ENCODE data around the gene ZYG11B.
"Not testable (repeated sequence)": the region's sequence is repeated elsewhere in the genome, so short reads cannot be mapped to it uniquely, and the experiment has no call there.

The ZYG11B gene

GRCh38 chr1:52726265-52727113 lies at the start of gene ZYG11B:
ZYG11B (plus strand) TSS chr1:52726453; CDS start chr1:52726654, 201 bp downstream.
- peaks cover 3% of the 10 kb centered on the region for H3K4me1 ChIP-seq (ENCODE audit: control insufficient read depth, insufficient read depth, low read length)
- no peaks in the 10 kb centered on the region for H3K27me3 ChIP-seq (ENCODE audit: control insufficient read depth, insufficient read depth, low read length)
- peak within 1 kb of the TSS; percentile 66 for H3K4me3 ChIP-seq (ENCODE audit: low read depth, low read length)
- no peak within 1 kb of the TSS for H3K9ac ChIP-seq (ENCODE audit: low read depth, low read length)
- no peaks in the 10 kb centered on the region for H3K36me3 ChIP-seq (ENCODE audit: control insufficient read depth, insufficient read depth, low read length)
- no peaks in the 10 kb centered on the region for H3K9me3 ChIP-seq (ENCODE audit: control insufficient read depth, insufficient read depth, low read length)

- peaks cover 5% of the 10 kb centered on the region for H3K4me1 ChIP-seq (ENCODE audit: control insufficient read depth, insufficient read depth, low read length)
- H3K36me3 ChIP-seq (ENCODE audit: control insufficient read depth, insufficient read depth, low read length) = no peaks in the 10 kb centered on the region
- no peaks in the 10 kb centered on the region for H3K9me3 ChIP-seq (ENCODE audit: control insufficient read depth, insufficient read depth, low read length)
- no peaks in the 10 kb centered on the region for H3K27me3 ChIP-seq (ENCODE audit: control insufficient read depth, insufficient read depth, low read length)
- no peak overlapping the region for H3K4me3 ChIP-seq (ENCODE audit: low read depth, low read length)
- no peak overlapping the region for H3K9ac ChIP-seq (ENCODE audit: low read depth, low read length)
Observed at GRCh38 chr1:52677076-52677806, 49.0 kb upstream of the ZYG11B start.

DNA sequence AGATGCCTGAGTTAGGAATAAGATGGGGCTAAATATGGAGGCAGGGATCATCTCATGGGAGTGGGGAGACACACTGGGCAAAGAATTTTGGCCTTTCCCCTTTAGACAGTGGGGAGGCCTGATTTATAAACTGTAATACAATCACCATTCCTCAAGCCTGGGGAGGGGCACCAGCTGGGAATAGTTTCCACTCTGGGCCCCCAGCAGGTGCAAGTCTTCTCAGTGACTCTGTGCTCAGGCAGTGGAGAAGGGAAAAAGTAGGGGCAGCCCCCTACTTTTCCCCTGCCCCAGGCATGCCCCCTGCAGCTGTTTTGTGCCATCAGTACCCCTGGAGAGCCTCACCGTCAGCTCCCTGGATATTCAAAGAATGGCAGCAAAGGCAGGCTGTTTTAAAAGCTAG lies 47.2 kb upstream of the ZYG11B start:
- Histone ChIP-seq H3K4me3 (ENCODE audit: low read depth, low read length) (no peak overlapping the region), H3K9ac (ENCODE audit: low read depth, low read length) (no peak overlapping the region), H3K36me3 (ENCODE audit: control insufficient read depth, insufficient read depth, low read length) (no peaks in the 10 kb centered on the region), H3K4me1 (ENCODE audit: control insufficient read depth, insufficient read depth, low read length) (peaks cover 5% of the 10 kb centered on the region), H3K27me3 (ENCODE audit: control insufficient read depth, insufficient read depth, low read length) (no peaks in the 10 kb centered on the region), H3K9me3 (ENCODE audit: control insufficient read depth, insufficient read depth, low read length) (no peaks in the 10 kb centered on the region)

GRCh38 chr1:52679498-52679897 lies 46.8 kb upstream of the ZYG11B start:
- no peaks in the 10 kb centered on the region for H3K27me3 ChIP-seq (ENCODE audit: control insufficient read depth, insufficient read depth, low read length)
- peaks cover 5% of the 10 kb centered on the region for H3K4me1 ChIP-seq (ENCODE audit: control insufficient read depth, insufficient read depth, low read length)
- H3K9ac ChIP-seq (ENCODE audit: low read depth, low read length) = no peak overlapping the region
- no peaks in the 10 kb centered on the region for H3K36me3 ChIP-seq (ENCODE audit: control insufficient read depth, insufficient read depth, low read length)
- H3K9me3 ChIP-seq (ENCODE audit: control insufficient read depth, insufficient read depth, low read length) = no peaks in the 10 kb centered on the region
- H3K4me3 ChIP-seq (ENCODE audit: low read depth, low read length) = no peak overlapping the region

DNA sequence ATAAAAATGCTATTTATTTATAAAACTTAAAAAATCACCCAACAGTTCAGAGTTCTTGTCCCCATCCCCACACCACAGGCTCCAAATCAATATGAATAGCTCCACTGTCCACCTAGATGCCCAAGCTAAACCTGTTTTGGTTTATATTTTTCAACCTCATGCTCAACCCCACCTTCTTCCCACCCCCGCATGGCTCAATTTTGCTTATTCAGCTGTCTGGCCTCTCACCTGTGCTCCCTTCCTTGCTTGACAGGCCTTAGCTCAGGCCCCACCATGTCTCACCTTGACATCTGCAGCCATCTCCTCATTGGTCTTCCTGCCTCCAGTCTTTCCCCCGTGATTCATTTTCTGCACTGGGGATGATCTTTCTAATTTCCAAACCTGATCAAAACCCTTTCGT lies 45.9 kb upstream of the ZYG11B start:
- Histone ChIP-seq H3K36me3 (ENCODE audit: control insufficient read depth, insufficient read depth, low read length) (no peaks in the 10 kb centered on the region), H3K4me1 (ENCODE audit: control insufficient read depth, insufficient read depth, low read length) (peaks cover 5% of the 10 kb centered on the region), H3K4me3 (ENCODE audit: low read depth, low read length) (no peak overlapping the region), H3K9ac (ENCODE audit: low read depth, low read length) (no peak overlapping the region), H3K27me3 (ENCODE audit: control insufficient read depth, insufficient read depth, low read length) (no peaks in the 10 kb centered on the region), H3K9me3 (ENCODE audit: control insufficient read depth, insufficient read depth, low read length) (no peaks in the 10 kb centered on the region)

DNA sequence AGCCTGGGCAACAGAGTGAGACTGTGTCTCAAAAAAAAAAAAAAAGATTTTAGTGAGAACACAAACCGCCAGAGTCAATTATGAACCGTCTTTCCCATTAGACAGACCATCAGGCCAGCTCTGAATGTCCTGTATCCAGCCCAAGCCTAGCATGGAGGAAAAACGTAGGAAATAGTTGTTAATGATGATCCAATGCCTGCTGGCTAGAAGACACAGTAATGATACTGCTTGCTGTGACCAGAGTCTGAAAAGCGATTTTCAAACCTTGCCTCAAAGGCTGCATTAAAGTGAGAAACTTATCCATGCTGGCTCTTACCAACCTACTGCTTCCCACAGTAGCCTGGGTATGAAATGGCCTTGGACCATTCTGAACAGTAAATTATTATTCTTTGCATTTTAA lies 45.1 kb upstream of the ZYG11B start:
- no peaks in the 10 kb centered on the region for H3K27me3 ChIP-seq (ENCODE audit: control insufficient read depth, insufficient read depth, low read length)
- no peak overlapping the region for H3K9ac ChIP-seq (ENCODE audit: low read depth, low read length)
- H3K36me3 ChIP-seq (ENCODE audit: control insufficient read depth, insufficient read depth, low read length) = no peaks in the 10 kb centered on the region
- H3K4me1 ChIP-seq (ENCODE audit: control insufficient read depth, insufficient read depth, low read length) = peaks cover 5% of the 10 kb centered on the region
- no peak overlapping the region for H3K4me3 ChIP-seq (ENCODE audit: low read depth, low read length)
- H3K9me3 ChIP-seq (ENCODE audit: control insufficient read depth, insufficient read depth, low read length) = no peaks in the 10 kb centered on the region

DNA sequence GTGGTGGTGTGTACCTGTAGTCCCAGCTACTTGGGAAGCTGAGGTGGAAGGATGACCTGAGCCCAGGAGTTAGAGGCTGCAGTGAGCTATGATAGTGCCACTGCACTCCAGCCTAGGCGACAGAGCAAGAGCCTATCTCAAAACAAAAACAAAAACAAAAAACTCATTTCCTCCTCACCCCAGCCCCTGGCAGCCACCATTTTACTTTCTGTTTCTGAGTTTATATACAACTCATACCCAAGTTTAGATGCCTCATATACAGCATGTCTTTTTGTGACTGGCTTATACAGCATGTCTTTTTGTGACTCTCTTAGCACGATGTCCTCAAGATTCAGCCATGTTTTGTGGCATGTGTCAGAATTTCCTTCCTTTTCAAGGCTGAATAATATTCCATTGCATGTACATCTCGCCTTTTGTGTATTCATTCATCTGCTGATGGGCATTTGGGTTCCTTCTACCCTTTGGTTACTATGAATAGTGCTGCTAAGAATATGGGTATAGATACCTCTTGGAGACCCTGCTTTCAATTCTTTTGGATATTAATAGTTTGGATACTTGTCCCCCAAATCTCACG lies 42.8 kb upstream of the ZYG11B start:
- H3K27me3 ChIP-seq (ENCODE audit: control insufficient read depth, insufficient read depth, low read length) = no peaks in the 10 kb centered on the region
- H3K9me3 ChIP-seq (ENCODE audit: control insufficient read depth, insufficient read depth, low read length) = no peaks in the 10 kb centered on the region
- H3K4me3 ChIP-seq (ENCODE audit: low read depth, low read length) = no peak overlapping the region
- no peak overlapping the region for H3K9ac ChIP-seq (ENCODE audit: low read depth, low read length)
- peaks cover 5% of the 10 kb centered on the region for H3K4me1 ChIP-seq (ENCODE audit: control insufficient read depth, insufficient read depth, low read length)
- H3K36me3 ChIP-seq (ENCODE audit: control insufficient read depth, insufficient read depth, low read length) = peaks cover 11% of the 10 kb centered on the region

DNA sequence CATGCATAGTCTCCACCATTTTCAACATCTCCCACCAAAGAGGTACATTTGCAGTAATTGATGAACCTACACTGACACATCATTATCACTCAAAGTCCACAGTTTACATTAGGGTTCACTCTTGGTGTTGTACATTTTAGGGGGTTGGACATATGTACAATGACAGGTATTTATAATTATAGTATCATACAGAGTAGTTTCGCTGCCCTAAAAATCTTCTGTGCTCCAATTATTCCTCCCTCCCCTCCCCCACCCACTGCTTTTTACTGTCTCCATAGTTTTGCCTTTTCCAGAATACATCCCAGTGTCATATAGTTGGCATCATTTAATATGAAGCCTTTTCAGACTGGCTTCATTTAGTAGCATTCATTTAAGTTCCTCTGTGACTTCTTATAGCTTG lies 41.7 kb upstream of the ZYG11B start:
- H3K36me3 ChIP-seq (ENCODE audit: control insufficient read depth, insufficient read depth, low read length) = peaks cover 13% of the 10 kb centered on the region

GRCh38 chr1:52686261-52686751 lies 39.9 kb upstream of the ZYG11B start:
- not testable (repeated sequence) for H3K27me3 ChIP-seq (ENCODE audit: control insufficient read depth, insufficient read depth, low read length); H3K9ac ChIP-seq (ENCODE audit: low read depth, low read length); H3K4me3 ChIP-seq (ENCODE audit: low read depth, low read length); H3K9me3 ChIP-seq (ENCODE audit: control insufficient read depth, insufficient read depth, low read length); H3K4me1 ChIP-seq (ENCODE audit: control insufficient read depth, insufficient read depth, low read length)
- peaks cover 13% of the 10 kb centered on the region for H3K36me3 ChIP-seq (ENCODE audit: control insufficient read depth, insufficient read depth, low read length)

More for the DNA sequence above, 41.7 kb upstream of the ZYG11B start:
- no peaks in the 10 kb centered on the region for H3K27me3 ChIP-seq (ENCODE audit: control insufficient read depth, insufficient read depth, low read length)
- H3K9ac ChIP-seq (ENCODE audit: low read depth, low read length) = no peak overlapping the region
- H3K9me3 ChIP-seq (ENCODE audit: control insufficient read depth, insufficient read depth, low read length) = no peaks in the 10 kb centered on the region
- H3K4me1 ChIP-seq (ENCODE audit: control insufficient read depth, insufficient read depth, low read length) = peaks cover 5% of the 10 kb centered on the region
- no peak overlapping the region for H3K4me3 ChIP-seq (ENCODE audit: low read depth, low read length)

- H3K4me1 ChIP-seq (ENCODE audit: control insufficient read depth, insufficient read depth, low read length) = no peaks in the 10 kb centered on the region
- no peaks in the 10 kb centered on the region for H3K27me3 ChIP-seq (ENCODE audit: control insufficient read depth, insufficient read depth, low read length)
- no peak overlapping the region for H3K4me3 ChIP-seq (ENCODE audit: low read depth, low read length)
- H3K36me3 ChIP-seq (ENCODE audit: control insufficient read depth, insufficient read depth, low read length) = peaks cover 15% of the 10 kb centered on the region
- H3K9ac ChIP-seq (ENCODE audit: low read depth, low read length) = no peak overlapping the region
- H3K9me3 ChIP-seq (ENCODE audit: control insufficient read depth, insufficient read depth, low read length) = no peaks in the 10 kb centered on the region
Observed at GRCh38 chr1:52686830-52687229, 39.4 kb upstream of the ZYG11B start.

DNA sequence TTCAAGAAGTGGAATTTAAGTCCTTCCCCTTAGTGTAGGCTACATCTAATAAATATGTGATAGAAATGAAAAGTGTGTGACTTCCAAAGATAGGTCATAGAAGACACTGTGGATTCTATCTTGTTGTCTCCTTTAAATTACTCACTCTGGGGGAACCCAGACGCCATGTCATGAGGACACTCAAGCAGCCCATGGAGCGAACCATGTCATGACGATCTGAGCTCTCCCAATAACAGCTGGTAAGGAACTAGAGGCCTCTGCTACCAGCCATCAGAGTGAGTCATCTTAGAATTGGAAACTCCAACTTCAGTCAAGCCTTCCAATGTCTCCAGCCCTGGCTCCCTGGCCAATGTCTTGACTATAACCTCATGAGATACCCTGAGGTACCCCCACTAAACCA lies 34.4 kb upstream of the ZYG11B start:
- Histone ChIP-seq H3K9me3 (ENCODE audit: control insufficient read depth, insufficient read depth, low read length) (no peaks in the 10 kb centered on the region), H3K36me3 (ENCODE audit: control insufficient read depth, insufficient read depth, low read length) (peaks cover 26% of the 10 kb centered on the region), H3K4me1 (ENCODE audit: control insufficient read depth, insufficient read depth, low read length) (no peaks in the 10 kb centered on the region), H3K4me3 (ENCODE audit: low read depth, low read length) (no peak overlapping the region), H3K27me3 (ENCODE audit: control insufficient read depth, insufficient read depth, low read length) (no peaks in the 10 kb centered on the region), H3K9ac (ENCODE audit: low read depth, low read length) (no peak overlapping the region)

All from iPS-15b (cell line).